Mucosa of stomach (tissue), 1 donor: ENCODE measurements around the gene GNL3.

Source experiments
- H3K27me3 ChIP-seq: one replicate; pipeline ENCODE4 v1.7.0; 2013; ENCODE audit warnings: mild to moderate bottlenecking, low read length; ENCODE audit not compliant: control insufficient read depth, insufficient read depth
- H3K36me3 ChIP-seq: one replicate; pipeline ENCODE4 v1.7.0; 2013; ENCODE audit warnings: low read length; ENCODE audit not compliant: control insufficient read depth, insufficient read depth
- H3K4me1 ChIP-seq: one replicate; pipeline ENCODE4 v1.7.0; 2013; ENCODE audit warnings: mild to moderate bottlenecking, low read length; ENCODE audit not compliant: control insufficient read depth, insufficient read depth
- H3K4me3 ChIP-seq: one replicate; pipeline ENCODE4 v1.7.0; 2013; ENCODE audit warnings: low read length
- H3K9ac ChIP-seq: one replicate; pipeline ENCODE4 v1.7.0; 2013; ENCODE audit warnings: mild to moderate bottlenecking, low read length, moderate library complexity
- H3K9me3 ChIP-seq: one replicate; pipeline ENCODE4 v1.7.0; 2013; ENCODE audit warnings: mild to moderate bottlenecking, low read length, moderate library complexity; ENCODE audit not compliant: control insufficient read depth
- donor health status: Pancreatic carcinoma.

Gene GNL3, protein sequence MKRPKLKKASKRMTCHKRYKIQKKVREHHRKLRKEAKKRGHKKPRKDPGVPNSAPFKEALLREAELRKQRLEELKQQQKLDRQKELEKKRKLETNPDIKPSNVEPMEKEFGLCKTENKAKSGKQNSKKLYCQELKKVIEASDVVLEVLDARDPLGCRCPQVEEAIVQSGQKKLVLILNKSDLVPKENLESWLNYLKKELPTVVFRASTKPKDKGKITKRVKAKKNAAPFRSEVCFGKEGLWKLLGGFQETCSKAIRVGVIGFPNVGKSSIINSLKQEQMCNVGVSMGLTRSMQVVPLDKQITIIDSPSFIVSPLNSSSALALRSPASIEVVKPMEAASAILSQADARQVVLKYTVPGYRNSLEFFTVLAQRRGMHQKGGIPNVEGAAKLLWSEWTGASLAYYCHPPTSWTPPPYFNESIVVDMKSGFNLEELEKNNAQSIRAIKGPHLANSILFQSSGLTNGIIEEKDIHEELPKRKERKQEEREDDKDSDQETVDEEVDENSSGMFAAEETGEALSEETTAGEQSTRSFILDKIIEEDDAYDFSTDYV

DNA sequence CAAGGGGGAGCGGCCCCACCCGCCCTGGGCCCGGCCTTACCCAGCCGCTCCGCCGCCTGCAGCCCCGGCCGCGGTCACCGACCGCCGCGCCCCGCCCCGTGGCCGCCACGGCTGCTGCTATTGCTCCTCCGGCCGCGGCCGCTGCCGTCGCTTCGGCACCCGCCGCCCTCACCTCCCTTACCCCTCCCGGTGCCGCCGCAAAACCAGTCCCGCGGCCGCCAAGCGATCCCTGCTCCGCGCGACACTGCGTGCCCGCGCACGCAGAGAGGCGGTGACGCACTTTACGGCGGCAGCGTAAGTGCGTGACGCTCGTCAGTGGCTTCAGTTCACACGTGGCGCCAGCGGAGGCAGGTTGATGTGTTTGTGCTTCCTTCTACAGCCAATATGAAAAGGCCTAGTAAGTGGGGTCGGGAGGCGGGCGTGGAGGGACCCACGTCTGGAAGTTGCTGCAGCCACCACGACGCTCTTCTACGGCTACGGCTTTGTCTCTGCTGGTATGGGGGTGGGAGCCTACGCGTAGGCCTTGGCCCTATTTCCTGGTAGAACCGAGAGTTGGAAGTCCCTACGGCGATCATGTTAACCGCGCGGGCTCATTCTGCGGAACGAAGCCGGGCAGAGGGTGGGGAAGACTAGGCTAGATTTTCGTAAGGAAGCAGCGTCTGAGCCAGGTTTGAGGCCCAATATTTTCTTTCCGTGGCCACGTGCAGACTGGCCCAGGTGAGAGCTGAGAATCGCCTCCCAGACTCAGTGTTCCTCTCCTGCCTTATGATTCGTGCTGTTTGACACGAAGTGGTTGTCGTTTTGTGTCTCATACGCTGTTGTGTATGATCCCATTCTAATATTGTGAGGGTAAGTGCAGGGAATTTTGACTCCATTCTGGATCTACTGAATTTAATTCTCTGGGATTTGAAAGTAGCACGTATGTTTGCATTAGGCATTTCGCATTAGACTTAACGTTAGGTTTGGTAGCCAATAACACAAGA is at the start of gene GNL3, which contains the start of gene PBRM1:
Gene GNL3, plus strand, starts transcription at position 324 of the 983 bp plus-strand sequence. Its CDS starts 61 bp downstream, at position 385.
Gene PBRM1, minus strand, starts transcription at position 205 of the 983 bp plus-strand sequence.
- Histone ChIP-seq H3K36me3 (peaks cover 9% of the 10 kb centered on the region), H3K4me1 (peaks cover 22% of the 10 kb centered on the region), H3K4me3 (peak within 1 kb of the TSS; percentile 57), H3K27me3 (no peaks in the 10 kb centered on the region), H3K9ac (peak within 1 kb of the TSS; percentile 78), H3K9me3 (no peaks in the 10 kb centered on the region)

DNA sequence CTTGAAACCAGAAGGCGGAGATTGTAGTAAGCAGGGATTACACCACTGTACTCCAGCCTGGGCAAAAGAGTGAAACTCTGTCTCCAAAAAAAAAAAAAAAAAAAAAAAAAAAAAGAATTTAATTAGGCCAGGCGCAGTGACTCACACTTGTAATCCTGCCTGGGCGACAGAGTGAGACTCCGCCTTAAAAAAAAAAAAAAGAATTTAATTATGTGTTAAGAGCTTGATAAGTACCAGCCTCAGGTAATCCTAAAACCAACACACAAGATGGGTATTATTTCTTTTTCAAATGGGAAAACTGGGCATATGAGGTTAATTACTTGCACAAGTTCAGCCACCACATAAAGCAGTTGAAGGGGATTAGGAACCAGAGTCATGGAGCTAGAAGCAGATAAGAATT is 49.2 kb upstream of the GNL3 start:
- Histone ChIP-seq H3K36me3 (peaks cover 4% of the 10 kb centered on the region), H3K4me3 (no peak overlapping the region), H3K9ac (no peak overlapping the region), H3K4me1 (peaks cover 6% of the 10 kb centered on the region), H3K9me3 (no peaks in the 10 kb centered on the region), H3K27me3 (no peaks in the 10 kb centered on the region)

DNA sequence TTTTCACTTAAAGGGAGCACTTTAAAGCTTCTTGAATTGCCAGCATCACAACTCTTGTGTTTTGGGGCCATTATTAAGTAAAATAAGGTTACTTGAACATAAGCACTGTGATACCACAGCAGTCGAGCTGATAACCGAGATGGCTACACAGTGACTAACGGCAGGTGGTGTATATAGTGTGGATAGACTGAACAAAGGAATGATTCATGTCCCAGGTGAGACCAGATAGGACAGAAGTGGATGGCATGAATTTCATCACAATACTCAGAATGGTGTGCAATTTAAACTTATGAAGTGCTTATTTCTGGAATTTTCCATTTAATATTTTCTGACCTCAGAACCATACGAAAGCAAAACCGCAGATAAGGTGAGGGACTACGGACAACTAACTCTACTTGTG is 40.3 kb upstream of the GNL3 start:
- Histone ChIP-seq H3K9me3 (no peaks in the 10 kb centered on the region), H3K4me3 (no peak overlapping the region), H3K36me3 (no peaks in the 10 kb centered on the region), H3K4me1 (no peaks in the 10 kb centered on the region), H3K9ac (no peak overlapping the region), H3K27me3 (no peaks in the 10 kb centered on the region)

DNA sequence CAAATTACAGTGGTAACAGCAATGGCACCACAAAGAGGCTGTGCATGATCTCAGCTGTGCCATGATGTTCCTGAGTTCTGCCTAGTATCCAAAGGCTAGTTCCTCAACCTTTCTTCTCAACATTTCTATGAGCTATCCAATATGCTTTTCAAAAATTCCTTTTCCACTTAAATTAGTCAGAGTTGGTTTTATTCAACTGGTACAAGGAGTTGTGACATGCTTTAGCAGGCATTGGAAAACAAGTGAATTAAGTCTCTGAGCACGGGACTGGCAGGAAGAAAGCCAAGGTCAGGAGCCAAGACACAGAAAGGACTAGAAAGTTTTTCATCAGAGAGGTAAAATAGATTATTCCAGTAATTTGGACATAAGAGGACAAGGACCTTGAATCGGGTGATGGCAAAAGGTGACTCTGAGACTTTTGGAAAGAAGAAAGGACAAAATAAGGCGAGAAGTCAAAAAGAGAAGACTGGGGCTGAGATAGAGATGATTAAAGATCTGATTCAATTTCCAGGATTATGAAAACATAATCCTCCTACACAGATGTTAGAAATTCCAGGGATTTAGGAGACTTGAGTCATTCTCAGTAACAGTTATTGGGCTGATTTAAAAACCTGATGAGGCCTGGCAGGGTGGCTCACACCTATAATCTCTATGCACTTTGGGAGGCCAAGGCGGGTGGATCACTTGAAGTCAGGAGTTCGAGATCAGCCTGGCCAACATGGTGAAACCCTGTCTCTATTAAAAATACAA is 36.2 kb upstream of the GNL3 start:
- Histone ChIP-seq H3K9ac (no peak overlapping the region), H3K9me3 (no peaks in the 10 kb centered on the region), H3K27me3 (no peaks in the 10 kb centered on the region), H3K36me3 (no peaks in the 10 kb centered on the region), H3K4me3 (no peak overlapping the region), H3K4me1 (no peaks in the 10 kb centered on the region)

DNA sequence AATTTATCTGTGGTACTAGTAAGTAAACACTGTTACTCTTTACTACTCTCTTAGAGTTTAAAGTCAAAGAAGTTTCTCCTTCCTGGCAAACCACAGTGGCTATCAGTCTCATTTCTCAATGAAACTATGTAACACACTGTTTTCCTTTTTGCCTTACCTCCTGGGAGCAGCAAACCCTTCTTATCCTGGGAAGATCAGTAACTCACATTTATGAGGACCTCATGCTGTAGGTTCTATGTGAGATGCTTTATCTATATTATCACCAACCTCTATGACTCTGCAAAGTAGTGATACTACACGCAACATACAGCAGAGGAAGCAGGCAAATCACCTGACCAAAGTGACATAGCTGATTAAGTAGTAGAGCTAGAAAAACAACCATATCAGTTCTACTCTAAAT is 35.4 kb upstream of the GNL3 start:
- H3K4me3 ChIP-seq, result no peak overlapping the region
- no peaks in the 10 kb centered on the region for H3K36me3 ChIP-seq
- H3K9ac ChIP-seq, result no peak overlapping the region
- no peaks in the 10 kb centered on the region for H3K4me1 ChIP-seq
- no peaks in the 10 kb centered on the region for H3K9me3 ChIP-seq
- H3K27me3 ChIP-seq, result no peaks in the 10 kb centered on the region

DNA sequence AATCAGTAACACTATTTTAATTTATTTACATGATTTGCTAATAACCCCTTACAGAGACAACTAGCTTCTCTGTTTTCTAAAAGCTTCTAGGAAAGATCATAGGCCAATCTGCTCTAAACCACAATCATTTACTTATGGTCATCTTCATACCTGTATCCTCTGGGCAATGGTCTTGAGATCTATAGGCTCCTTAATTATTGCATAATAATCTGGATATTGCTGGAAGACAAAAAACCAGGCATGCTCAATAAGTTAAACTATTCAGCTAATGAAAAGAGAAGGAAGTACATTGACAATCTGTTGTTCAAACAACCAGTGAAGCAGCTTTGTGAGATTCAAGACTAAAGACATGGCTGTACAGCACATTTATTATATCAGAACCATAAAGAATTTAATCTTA is 34.2 kb upstream of the GNL3 start:
- Histone ChIP-seq H3K4me1 (no peaks in the 10 kb centered on the region), H3K9ac (no peak overlapping the region), H3K36me3 (no peaks in the 10 kb centered on the region), H3K9me3 (no peaks in the 10 kb centered on the region), H3K27me3 (no peaks in the 10 kb centered on the region), H3K4me3 (no peak overlapping the region)

DNA sequence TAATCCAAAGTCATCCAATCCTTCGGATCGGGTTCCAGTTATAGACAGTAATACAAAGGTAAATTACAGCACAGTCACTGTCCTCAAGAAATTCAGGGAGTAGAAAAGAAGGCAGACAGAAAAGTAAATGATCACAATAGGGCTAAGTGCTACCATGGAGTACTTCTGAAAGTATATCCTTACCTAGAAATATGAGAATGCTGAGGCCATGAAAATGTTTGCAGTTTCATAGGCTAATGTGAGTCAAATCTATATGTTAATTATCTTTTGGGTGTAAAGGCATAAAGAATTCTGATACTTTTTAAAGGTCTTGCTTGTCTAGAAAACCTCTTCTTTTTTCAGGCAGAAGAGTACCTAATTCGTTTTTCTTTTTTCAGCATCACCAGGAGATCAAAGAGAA is 29.9 kb upstream of the GNL3 start:
- no peaks in the 10 kb centered on the region for H3K27me3 ChIP-seq
- H3K4me3 ChIP-seq, result no peak overlapping the region
- H3K36me3 ChIP-seq, result peaks cover 7% of the 10 kb centered on the region

DNA sequence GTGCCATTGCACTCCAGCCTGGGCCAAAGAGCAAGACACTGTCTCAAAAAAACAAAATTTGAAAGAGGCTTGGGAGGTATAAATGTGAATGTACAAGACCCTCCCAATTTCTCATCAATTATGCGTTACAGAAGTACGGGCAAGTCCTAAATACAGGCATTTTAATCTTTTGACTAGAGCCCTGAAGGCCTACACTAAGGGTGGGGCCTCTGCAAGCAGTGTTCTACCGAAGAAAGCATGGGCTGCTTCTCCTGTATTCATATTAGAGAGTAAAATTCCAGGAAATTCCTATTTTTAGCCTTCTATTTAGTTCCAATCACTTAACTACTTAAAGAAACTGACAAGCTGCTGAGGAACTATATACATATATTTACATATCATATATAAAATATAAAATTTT is 25.8 kb upstream of the GNL3 start:
- H3K9ac ChIP-seq, result no peak overlapping the region
- no peaks in the 10 kb centered on the region for H3K4me1 ChIP-seq
- H3K4me3 ChIP-seq, result no peak overlapping the region
- no peaks in the 10 kb centered on the region for H3K27me3 ChIP-seq
- no peaks in the 10 kb centered on the region for H3K9me3 ChIP-seq
- H3K36me3 ChIP-seq, result peaks cover 12% of the 10 kb centered on the region

More for the DNA sequence above, 29.9 kb upstream of the GNL3 start:
- Histone ChIP-seq H3K9me3 (no peaks in the 10 kb centered on the region), H3K9ac (no peak overlapping the region), H3K4me1 (no peaks in the 10 kb centered on the region)

DNA sequence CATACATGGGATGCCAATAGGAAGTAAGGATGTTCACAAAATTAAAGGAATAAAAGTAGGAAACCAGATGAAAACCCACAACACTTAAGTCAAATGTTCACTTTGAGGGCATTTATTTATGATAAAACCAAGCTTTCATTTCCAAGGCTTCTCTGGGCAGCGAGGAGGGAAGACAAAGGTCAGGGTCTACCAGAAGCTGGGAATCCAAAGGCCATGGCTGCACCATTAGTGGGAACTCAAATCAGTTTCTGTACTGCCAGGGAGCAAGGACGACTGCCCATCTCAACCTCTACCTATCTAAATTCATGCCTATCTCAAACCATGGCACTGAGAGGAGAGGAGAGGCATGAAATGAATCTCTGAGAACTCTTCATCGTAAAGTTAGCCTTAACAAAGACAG is 22.7 kb upstream of the GNL3 start:
- no peaks in the 10 kb centered on the region for H3K4me1 ChIP-seq
- no peak overlapping the region for H3K9ac ChIP-seq
- no peaks in the 10 kb centered on the region for H3K27me3 ChIP-seq
- H3K36me3 ChIP-seq, result peaks cover 12% of the 10 kb centered on the region
- no peaks in the 10 kb centered on the region for H3K9me3 ChIP-seq
- H3K4me3 ChIP-seq, result no peak overlapping the region

DNA sequence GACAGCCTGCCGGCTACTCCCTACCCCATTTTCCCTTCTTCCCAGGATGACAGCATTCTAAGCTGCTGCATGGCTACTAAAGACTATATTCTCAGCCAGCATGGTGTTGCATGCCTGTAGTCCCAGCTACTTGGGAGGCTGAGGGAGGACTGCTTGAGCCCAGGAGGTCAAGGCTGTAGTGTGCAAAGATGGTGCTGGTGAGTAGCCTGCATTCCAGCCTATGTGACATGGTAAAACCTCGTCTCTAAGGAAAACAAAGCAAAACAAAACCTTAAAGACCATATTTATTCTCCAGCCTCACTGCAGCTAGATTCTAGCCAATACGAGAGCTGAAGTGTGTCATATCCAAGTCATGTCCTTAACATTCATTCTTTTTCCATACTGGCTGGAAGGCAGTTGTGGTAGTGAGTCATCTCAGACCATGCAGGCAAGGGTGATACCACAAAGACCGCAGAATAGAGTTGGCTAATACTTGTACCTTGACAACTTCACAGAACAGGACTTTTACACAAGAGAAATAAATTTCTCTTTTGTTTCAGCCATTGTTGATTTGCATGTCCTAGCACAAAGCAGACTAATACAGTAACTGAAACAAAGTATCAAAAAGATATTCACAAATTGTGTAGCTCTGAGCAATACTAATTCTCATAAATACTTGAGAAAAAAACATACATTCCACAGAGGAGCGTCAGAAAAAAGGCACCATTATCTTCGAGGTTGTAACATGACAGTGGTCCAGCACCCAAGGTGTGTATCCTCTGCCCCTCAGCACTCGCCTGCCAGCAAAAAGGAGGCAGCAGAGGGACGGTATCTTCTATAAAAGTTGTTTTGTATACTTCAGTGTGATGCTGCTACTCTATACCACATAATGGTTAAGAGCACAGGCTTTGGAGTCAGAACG is 15.0 kb upstream of the GNL3 start:
- H3K9me3 ChIP-seq, result no peaks in the 10 kb centered on the region
- H3K4me3 ChIP-seq, result no peak overlapping the region
- no peak overlapping the region for H3K9ac ChIP-seq
- peaks cover 8% of the 10 kb centered on the region for H3K36me3 ChIP-seq
- no peaks in the 10 kb centered on the region for H3K4me1 ChIP-seq
- H3K27me3 ChIP-seq, result no peaks in the 10 kb centered on the region

DNA sequence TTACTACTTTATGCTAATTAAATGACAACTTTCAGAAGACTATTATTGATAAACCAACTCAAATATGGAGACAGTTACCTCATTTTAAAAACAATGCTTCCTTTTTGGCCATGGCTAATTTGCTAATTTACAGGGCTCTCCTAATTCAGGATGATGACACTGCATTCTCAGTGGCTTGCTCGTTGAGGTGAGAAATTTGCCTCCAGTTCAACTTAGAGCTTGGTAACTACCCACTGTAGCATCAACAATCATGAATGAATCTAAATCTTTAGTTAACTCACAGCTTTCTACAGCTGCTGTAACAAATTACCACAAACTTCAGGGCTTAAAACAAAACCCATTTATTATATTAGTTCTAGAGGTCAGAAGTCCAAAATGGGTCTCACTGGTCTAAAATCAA is 14.2 kb upstream of the GNL3 start:
- H3K4me3 ChIP-seq, result no peak overlapping the region
- no peaks in the 10 kb centered on the region for H3K27me3 ChIP-seq
- H3K9me3 ChIP-seq, result no peaks in the 10 kb centered on the region
- H3K4me1 ChIP-seq, result no peaks in the 10 kb centered on the region
- H3K9ac ChIP-seq, result no peak overlapping the region
- peaks cover 8% of the 10 kb centered on the region for H3K36me3 ChIP-seq
